GM12872 (cell line): ENCODE measurements around the gene UBE2J2.

Source experiments
- TF ChIP-seq, protein P1 (sequence below): IDR thresholded peaks from 3 replicates; pipeline ENCODE4 v1.5.1; 2011; ENCODE audit warnings: low read depth, mild to moderate bottlenecking, low read length, moderate library complexity; ENCODE audit not compliant: insufficient read depth

Gene UBE2J2

DNA sequence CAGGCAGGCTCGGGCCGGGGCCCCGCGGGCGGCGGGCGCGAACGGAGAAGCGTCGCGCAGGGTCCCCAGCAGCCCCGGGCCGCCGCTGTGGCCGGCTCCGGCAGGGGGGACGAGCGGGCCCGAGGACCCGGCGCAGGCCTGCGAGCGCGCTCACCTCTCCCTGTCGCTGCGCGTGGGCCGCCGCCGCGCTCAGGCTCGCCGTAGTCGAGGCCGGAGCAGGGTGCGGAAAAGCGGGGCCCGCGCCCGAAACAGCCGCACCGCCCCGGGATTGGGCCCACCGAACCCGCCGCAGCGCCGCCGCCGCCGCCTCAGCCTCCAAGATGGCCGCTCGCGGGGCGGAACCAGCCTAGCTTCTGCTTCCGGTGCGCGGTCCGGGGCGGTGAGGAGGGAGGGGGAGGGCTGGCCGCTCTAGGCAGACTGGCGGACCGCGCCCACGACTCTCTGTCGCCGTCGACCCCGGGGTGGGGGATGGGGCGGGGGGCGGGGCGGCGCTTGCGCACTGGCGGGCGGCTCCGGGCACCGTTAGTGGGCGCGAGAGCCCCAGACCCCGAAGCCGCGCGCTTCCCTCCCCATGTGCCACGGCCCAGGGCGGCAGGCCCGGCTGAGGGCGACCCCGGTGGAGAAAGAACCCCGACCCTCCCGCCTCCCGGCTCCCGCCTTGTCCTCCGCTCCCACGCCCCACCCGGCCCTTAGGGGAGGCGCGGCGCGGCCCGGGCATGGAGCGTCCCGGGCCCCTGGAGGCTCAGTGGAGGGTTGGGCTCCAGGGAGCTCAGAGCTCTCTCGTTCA lies at the start of gene UBE2J2:
Gene UBE2J2 (minus strand): TSS at position 343 of the 787 bp plus-strand sequence. CDS start 5,862 bp downstream, outside the sequence.
- TF ChIP-seq, protein P1, sequence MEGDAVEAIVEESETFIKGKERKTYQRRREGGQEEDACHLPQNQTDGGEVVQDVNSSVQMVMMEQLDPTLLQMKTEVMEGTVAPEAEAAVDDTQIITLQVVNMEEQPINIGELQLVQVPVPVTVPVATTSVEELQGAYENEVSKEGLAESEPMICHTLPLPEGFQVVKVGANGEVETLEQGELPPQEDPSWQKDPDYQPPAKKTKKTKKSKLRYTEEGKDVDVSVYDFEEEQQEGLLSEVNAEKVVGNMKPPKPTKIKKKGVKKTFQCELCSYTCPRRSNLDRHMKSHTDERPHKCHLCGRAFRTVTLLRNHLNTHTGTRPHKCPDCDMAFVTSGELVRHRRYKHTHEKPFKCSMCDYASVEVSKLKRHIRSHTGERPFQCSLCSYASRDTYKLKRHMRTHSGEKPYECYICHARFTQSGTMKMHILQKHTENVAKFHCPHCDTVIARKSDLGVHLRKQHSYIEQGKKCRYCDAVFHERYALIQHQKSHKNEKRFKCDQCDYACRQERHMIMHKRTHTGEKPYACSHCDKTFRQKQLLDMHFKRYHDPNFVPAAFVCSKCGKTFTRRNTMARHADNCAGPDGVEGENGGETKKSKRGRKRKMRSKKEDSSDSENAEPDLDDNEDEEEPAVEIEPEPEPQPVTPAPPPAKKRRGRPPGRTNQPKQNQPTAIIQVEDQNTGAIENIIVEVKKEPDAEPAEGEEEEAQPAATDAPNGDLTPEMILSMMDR = peak; percentile 6; the same call in 1 of the 3 replicates

DNA sequence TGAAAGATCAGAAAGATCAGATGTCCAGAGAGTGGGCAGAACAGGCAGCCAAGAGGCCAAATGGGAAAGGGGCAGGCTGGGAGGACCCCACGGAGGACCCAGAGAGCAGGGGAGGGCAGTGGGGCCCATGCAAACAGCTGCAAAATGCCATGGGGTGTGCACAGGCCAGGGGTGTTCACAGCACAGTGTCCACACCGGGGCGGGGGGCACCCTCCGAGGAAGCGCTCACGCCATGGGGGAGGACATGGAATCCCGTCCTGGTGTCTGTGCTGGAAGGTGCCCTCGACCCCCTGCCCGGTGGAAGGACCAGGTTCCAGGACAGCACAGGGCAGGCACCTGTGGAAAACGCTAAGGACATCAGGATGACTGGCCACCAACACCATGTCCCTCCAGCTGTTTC lies 49.3 kb upstream of the UBE2J2 start:
- TF ChIP-seq, protein P1 = no peak

DNA sequence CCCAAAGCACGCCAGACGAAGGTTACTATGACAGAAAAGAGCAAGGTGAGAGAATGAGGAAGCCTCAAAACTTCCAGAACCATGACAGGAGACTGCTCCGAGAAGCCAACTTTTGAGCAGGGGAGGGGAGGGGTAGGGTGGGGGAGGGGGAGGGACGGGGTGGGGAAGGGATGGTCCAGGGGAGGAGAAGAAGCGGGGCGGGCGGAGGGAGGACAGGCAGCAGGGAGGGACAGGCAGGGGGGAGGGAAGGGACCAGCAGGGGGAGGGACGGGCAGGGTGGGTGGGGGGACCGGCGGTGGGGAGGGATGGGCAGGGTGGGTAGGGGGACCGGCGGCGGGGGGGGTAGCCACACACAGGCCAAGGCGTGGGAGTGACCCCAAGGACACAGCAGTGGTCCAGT lies 48.8 kb upstream of the UBE2J2 start:
- TF ChIP-seq, protein P1 = no peak

DNA sequence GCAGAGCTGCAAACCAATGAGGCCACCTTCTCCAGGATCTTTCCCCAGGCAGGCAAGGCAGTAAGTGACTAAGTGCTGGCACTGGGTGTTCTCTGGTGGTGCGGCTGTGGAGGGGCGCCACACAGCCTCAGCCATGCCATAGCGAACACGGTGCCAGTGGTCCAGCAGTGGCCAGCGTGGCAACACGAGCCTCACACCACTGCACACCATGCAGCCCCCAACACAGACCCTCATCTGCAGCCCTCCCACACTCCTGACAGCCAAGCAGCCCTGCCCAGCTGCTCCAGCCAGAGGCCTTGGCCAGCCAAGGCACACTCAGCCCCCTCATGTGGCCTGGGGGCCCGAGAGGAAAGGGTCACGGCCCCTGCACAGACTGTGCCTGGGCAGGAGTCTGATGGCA lies 47.8 kb upstream of the UBE2J2 start:
- TF ChIP-seq, protein P1 = no peak

DNA sequence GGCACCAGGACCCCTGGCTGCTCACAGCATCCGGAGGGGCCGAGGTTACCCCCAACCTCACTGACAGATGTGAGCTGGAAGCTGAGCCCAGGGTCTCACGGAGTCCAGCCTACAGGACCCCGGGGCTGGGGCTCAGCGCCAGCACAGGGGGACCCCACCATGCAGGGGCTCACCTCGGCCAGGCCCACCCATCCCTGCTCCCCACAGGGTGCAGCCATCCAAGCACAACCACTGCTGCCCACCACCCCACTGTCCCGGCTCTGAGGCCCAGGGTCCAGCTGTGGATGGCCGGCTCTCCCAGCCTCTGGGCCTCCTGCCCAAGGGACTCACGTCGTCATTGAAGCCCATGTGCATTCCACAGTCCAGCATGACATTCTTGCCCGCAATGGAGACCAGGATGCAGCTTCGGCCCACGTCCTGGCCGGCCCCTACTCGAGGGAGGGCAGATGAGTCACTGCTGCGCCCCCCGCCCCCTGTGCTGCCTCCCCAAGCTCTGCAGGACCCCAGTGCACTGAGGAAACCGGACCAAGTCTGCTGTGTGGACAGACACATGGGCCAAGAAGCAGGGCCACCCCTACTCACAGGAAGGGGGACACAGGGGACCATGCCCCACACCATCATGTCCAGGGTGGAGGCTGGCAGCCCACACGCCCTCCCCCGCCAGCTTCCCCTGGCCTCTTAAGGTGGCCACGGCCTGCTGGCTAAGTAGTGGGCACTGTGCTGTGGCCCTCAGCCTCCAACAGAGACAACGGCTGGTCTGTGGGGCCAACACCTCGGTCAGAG lies 47.2 kb upstream of the UBE2J2 start:
- TF ChIP-seq, protein P1 = no peak

DNA sequence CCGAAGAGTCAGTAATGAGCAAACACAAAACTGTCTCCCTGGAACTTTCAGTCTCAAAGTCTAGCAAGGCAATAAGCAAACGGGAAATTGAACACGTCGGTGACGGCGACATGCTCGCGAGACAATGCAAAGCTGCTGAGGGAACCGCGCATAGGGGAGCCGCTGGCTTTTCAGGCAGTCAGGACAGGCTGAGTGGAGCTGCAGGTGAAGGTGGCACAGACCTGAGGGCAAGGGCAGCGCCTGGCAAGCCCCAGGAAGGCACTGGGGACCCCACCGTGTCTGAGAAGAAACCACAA lies 45.9 kb upstream of the UBE2J2 start:
- TF ChIP-seq, protein P1 = no peak

DNA sequence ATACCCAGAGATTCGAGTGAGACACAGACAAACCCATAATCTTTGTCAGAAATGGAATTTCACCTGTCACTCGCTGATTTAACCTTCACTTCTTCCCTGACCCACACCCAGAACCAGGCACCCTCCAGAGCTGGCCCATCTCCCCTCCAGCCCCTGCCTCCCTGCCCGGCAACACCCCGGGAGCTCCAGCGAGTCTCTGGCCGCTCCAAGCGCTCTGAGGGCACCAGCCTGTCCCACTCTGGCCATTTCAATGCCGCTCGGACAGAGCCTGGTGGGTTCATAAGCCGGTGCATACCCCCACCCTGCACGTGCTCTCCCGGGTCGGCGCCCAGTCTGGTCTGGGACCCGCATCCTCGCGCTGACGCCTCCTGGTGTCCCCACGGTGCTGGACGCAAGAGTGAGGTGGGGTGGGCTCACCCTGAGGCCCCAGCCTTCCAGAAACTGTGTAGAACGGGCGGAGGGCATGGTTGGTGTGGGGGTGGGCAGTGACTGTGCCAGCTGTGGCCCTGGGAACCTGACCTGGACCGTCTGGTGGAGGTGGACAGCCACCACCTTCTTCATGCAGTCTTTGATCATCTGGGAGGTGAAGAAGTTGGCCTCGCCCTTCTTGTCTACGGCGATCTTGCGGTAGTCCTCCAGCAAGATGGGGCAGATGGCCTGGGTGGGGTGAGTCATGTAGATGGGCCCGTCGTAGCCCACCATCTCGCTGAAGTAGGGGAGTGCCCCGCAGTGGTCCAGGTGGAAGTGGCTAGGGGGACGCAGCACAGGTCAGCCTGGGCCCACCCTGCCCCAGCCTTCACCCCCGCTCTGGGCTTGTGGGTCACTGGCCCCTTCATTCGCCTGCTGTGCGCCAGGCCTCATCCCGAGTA lies 45.4 kb upstream of the UBE2J2 start:
- TF ChIP-seq, protein P1 = no peak
